Measurements from ENCODE around the gene TYR. TPM values are rescaled to one million over a fixed set of nuclear protein-coding genes. Genes with fewer than 3 reads are reported as not detected.
A peak's percentile ranks its signal among the peaks of the same experiment; 100 is the strongest.
"Not testable (repeated sequence)": the region's sequence is repeated elsewhere in the genome, so short reads cannot be mapped to it uniquely, and the experiment has no call there.

The TYR gene
- total RNA-seq, 2 donors from 2014 or later = not detected

DNA sequence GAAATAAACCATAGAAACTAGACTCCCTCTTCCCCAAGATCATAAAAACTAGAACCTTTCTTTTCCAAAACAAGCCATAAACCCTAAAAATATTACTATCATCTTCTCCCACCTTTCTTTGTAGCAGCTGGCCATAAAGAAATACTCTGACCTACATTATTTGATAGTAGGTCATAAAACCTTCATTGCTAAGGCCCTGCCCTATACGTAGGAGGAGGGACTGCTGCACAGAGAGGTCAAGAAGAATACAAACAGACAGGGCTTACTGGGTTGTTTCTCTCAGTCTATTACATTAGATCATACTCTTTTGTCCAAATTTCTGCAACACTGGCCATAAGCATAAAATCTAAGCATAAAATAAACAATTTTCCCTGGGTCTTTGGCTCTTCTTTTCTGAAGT is 101.5 kb downstream of the TYR start:
- 84% methylated on average over 1 of the region's 1 CpG; no CpG with 5 or more reads in 1 of the 2 experiments for WGBS, 2 experiments (ENCODE audit: insufficient coverage in 1 of 2, insufficient read length in 1 of 2)
- no peaks in the 10 kb centered on the region for H3K27me3 ChIP-seq (ENCODE audit: control insufficient read depth, insufficient read depth, low read length, poor library complexity, severe bottlenecking)
- no peaks in the 10 kb centered on the region for H3K9me3 ChIP-seq (ENCODE audit: control insufficient read depth, low read length)
- H3K9ac ChIP-seq (ENCODE audit: extremely low read depth, low read length, poor library complexity, severe bottlenecking) = no peak overlapping the region
- H3K4me1 Mint-ChIP-seq = peaks cover 12% of the 10 kb centered on the region
- no peak overlapping the region for H3K4me3 ChIP-seq (ENCODE audit: low read length)
- no peaks in the 10 kb centered on the region for H3K36me3 Mint-ChIP-seq (ENCODE audit: low read depth)
- no peak for TF ChIP-seq CTCF (conservative IDR thresholded peaks at IDR 0.05)
- H3K27me3 Mint-ChIP-seq (ENCODE audit: insufficient read depth) = no peaks in the 10 kb centered on the region
- no peak for DNase-seq
- H3K4me1 ChIP-seq (ENCODE audit: control insufficient read depth, insufficient read depth, low read length) = no peaks in the 10 kb centered on the region
- H3K9me3 Mint-ChIP-seq = no peaks in the 10 kb centered on the region
- no peak overlapping the region for H3K4me3 Mint-ChIP-seq
- no peaks in the 10 kb centered on the region for H3K36me3 ChIP-seq (ENCODE audit: control insufficient read depth, insufficient read depth, low read length)
- no peak overlapping the region for H3K27ac ChIP-seq (ENCODE audit: low read depth, low read length)
- H3K27ac Mint-ChIP-seq = no peak overlapping the region

- peak overlapping the region; percentile 22 for H3K27ac Mint-ChIP-seq
- 94% methylated on average over 3 of the region's 3 CpGs; no CpG with 5 or more reads in 1 of the 2 experiments for WGBS, 2 experiments (ENCODE audit: insufficient coverage in 1 of 2, insufficient read length in 1 of 2)
- H3K36me3 Mint-ChIP-seq (ENCODE audit: low read depth) = not testable (repeated sequence)
These were observed 103.5 kb downstream of the TYR start for GRCh38 chr11:89281032-89281677.

GRCh38 chr11:89286601-89287000 is 108.9 kb downstream of the TYR start:
- H3K27me3 Mint-ChIP-seq (ENCODE audit: insufficient read depth); H3K9me3 Mint-ChIP-seq; H3K27ac Mint-ChIP-seq; H3K4me1 Mint-ChIP-seq; H3K4me1 ChIP-seq (ENCODE audit: control insufficient read depth, insufficient read depth, low read length); H3K27ac ChIP-seq (ENCODE audit: low read depth, low read length); H3K36me3 ChIP-seq (ENCODE audit: control insufficient read depth, insufficient read depth, low read length); H3K9me3 ChIP-seq (ENCODE audit: control insufficient read depth, low read length); DNase-seq; H3K36me3 Mint-ChIP-seq (ENCODE audit: low read depth); H3K4me3 ChIP-seq (ENCODE audit: low read length); H3K27me3 ChIP-seq (ENCODE audit: control insufficient read depth, insufficient read depth, low read length, poor library complexity, severe bottlenecking); H3K4me3 Mint-ChIP-seq; H3K9ac ChIP-seq (ENCODE audit: extremely low read depth, low read length, poor library complexity, severe bottlenecking): not testable (repeated sequence)
- WGBS, 2 experiments (ENCODE audit: insufficient coverage in 1 of 2, insufficient read length in 1 of 2) = 95% methylated on average over 1 of the region's 1 CpG; no CpG with 5 or more reads in 1 of the 2 experiments

More at GRCh38 chr11:89281032-89281677, 103.5 kb downstream of the TYR start:
- not testable (repeated sequence) for H3K27ac ChIP-seq (ENCODE audit: low read depth, low read length); H3K27me3 Mint-ChIP-seq (ENCODE audit: insufficient read depth); H3K4me1 ChIP-seq (ENCODE audit: control insufficient read depth, insufficient read depth, low read length); DNase-seq; H3K9ac ChIP-seq (ENCODE audit: extremely low read depth, low read length, poor library complexity, severe bottlenecking); H3K9me3 Mint-ChIP-seq; H3K27me3 ChIP-seq (ENCODE audit: control insufficient read depth, insufficient read depth, low read length, poor library complexity, severe bottlenecking); H3K4me3 Mint-ChIP-seq; H3K4me3 ChIP-seq (ENCODE audit: low read length); H3K9me3 ChIP-seq (ENCODE audit: control insufficient read depth, low read length); H3K36me3 ChIP-seq (ENCODE audit: control insufficient read depth, insufficient read depth, low read length)
- H3K4me1 Mint-ChIP-seq = peaks cover 10% of the 10 kb centered on the region

GRCh38 chr11:89288004-89288403 is 110.3 kb downstream of the TYR start:
- not testable (repeated sequence) for H3K27me3 Mint-ChIP-seq (ENCODE audit: insufficient read depth); H3K27ac Mint-ChIP-seq; H3K9me3 Mint-ChIP-seq; DNase-seq; H3K27me3 ChIP-seq (ENCODE audit: control insufficient read depth, insufficient read depth, low read length, poor library complexity, severe bottlenecking); H3K27ac ChIP-seq (ENCODE audit: low read depth, low read length); H3K9me3 ChIP-seq (ENCODE audit: control insufficient read depth, low read length); H3K4me1 ChIP-seq (ENCODE audit: control insufficient read depth, insufficient read depth, low read length); H3K4me1 Mint-ChIP-seq; H3K9ac ChIP-seq (ENCODE audit: extremely low read depth, low read length, poor library complexity, severe bottlenecking); H3K4me3 Mint-ChIP-seq; H3K4me3 ChIP-seq (ENCODE audit: low read length); H3K36me3 ChIP-seq (ENCODE audit: control insufficient read depth, insufficient read depth, low read length); H3K36me3 Mint-ChIP-seq (ENCODE audit: low read depth)
- 94% methylated on average over 3 of the region's 3 CpGs; no CpG with 5 or more reads in 1 of the 2 experiments for WGBS, 2 experiments (ENCODE audit: insufficient coverage in 1 of 2, insufficient read length in 1 of 2)
